Measurements from ENCODE around the gene IL17RD.

- TF ChIP-seq CTCF (IDR thresholded peaks at IDR 0.05; ENCODE audit: low read depth, low read length, poor library complexity, severe bottlenecking) (no peak), EZH2phosphoT487 (IDR thresholded peaks at IDR 0.05; ENCODE audit: borderline replicate concordance, low read length) (no peak)
Observed at GRCh38 chr3:57078635-57079473, 86.3 kb downstream of the IL17RD start.
